ENCODE data around the gene ST7.
"Not testable (repeated sequence)": the region's sequence is repeated elsewhere in the genome, so short reads cannot be mapped to it uniquely, and the experiment has no call there.

The ST7 gene

DNA sequence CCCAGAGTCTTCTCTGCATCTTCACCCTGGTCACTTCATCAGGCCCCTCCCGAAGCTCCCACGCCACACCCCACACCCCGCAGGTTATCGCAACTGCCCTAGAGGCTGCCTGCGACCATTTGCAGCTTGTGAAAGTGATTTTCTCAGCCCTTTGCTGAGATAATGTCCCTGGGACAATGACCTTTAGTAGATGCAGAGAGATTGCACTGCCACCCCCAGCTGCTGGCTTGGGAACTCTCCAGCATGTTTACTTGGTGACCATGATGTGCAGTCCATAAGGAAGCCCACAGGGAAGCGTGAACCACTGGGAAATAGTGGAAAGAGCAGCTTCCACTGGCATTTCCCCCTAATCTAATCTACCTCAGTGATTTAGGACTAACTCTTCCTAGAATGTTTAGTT, 272.2 kb downstream of the ST7 start:
- DNase-seq (ENCODE audit: low read depth in 3 of 3): no peak

DNA sequence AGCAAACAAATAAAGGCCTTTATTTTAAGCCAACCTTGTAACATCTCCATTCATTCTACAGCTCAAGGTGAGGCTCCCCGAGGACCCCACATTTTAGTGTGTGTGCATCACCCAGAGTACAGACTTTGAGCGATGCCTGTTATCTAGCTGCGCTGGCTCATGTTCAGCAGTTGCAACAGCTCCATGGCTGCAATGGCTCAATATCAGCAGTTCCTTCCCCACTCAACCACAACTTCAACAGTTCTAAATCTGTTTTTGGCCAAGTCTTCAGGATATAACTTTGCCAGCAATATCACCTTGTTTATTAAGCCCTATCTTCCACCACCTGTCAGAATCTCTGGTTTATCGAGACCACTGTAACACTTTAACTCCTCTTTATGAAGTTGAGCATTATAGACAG, 273.8 kb downstream of the ST7 start:
- no peak for DNase-seq (ENCODE audit: low read depth in 3 of 3)

DNA sequence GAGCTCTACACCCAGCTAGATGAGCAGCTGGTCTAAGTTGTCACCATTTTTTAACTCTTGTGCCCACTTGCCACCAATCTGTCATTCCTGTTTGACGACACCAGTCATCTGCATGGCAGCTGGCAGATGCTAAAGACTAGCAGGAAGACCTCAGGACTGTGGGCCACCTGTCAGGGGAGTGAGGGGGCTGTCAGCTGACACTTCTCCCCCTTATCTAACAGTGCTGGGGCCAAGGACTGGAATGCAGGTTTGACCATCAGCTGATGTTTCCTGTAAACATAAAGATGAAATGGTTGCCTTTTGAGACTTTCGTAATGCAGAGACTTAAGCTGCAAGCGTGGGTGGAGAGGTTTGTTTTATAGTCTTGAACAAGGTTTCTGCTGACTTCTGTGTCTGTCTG, 276.0 kb downstream of the ST7 start:
- no peak for DNase-seq (ENCODE audit: low read depth in 3 of 3)

DNA sequence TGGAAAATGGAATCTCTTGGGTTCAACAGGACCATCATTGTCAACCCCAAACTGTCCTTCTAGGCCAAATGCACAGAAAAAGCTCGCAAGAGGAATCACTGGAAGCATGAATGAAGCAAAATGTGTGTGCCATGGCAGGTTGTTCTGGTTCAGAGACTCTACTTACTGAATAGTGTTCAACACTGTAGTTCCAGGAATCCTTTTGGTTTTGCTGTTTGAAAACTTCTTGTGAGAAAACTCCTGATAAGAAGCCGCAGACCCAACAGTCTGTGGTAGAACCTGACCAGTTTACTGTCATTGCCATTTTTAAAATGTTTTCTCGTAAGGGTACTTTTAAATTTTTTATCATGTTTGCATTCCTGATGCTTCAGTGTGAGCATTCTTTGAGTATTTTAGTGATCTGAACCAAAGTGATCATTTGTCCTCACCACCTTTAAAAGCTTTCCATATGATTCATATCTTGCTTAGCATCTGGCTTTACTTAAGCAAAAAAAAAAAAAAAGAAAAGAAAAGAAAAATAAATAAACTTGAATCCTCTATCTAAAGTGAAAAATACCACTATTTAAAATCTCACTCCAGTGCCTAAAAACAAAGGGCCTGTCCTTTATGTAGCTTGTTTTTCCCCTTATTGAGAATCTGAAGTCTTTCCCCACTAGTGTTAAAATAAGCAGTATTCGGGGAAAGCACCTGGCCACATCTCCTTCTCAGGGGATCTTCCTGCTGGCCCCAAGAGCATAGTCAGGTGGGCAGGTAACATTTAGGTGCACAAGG, 277.2 kb downstream of the ST7 start:
- no peak for DNase-seq (ENCODE audit: low read depth in 3 of 3)

DNA sequence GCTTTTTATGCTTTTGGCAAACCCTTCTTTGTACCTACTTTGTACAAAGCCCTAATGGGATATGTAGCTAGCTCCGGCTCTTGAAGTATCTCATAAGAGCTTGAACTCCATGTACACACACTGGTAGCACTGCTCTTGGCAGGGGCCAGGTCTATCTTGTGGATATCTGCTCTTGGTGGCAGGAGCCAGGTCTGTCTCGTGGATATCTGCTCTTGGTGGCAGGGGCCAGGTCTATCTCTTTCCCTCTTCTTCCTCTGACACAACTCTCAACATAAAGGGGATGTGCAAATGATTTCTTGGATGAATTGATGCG, 277.7 kb downstream of the ST7 start:
- no peak for DNase-seq (ENCODE audit: low read depth in 3 of 3)

DNA sequence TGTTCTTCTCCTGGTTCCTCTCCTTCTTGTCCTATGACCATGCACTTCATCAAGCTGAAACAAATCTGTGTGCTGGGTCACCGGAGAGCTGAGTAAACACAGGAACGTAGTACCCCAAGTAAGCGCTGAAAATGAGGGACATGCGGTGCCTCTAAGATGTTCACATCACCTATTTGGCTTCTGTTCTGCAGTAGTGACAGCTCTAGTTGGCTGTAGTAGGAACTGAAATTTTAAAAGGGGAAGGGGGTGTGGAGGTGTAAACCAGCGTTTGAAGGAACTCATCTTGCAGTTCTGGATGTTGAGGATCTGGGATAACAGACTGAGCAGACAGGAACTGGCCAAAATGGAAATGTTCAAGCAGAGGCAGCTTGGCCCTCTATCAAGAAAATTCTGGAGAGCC, 284.3 kb downstream of the ST7 start:
- no peak for DNase-seq (ENCODE audit: low read depth in 3 of 3)

DNA sequence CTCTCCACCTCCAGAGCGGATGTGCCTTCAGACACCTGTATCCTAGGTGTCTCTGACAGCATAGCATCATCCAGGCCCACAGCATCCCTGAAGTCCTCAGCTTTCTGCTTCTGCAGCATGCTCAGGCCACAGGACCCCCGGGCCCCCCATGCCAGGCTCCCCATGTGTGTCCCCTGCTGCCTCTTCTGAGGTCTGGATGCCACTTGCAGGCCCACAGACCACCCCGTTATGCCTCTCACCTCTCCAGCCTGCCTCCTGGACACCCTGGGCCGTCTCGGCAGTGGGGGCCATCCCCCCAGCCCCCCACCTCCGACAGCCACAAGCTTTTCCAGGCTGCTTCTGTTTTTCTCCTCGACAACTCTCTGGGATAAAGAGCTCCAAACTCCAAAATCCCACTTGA, 285.2 kb downstream of the ST7 start:
- no peak for DNase-seq (ENCODE audit: low read depth in 3 of 3)

DNA sequence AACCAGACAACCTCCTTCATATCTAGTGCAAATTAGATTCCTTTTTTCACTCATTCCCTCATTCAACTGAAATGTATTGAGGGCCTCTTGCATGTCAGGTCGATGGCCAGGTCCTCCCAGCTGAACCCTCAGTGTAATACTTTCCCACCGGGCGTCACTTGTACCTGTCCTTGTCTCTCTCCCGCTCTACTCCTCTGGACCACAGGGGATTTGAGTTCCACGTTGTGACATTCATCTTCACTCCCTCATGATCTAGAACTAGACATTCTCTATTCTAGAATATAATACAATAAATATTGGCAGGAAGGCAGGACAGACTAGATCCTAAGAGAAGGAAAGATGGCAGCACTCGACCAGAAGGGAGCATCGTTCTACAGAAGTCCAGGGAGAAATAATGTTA, 285.6 kb downstream of the ST7 start:
- DNase-seq (ENCODE audit: low read depth in 3 of 3): no peak

DNA sequence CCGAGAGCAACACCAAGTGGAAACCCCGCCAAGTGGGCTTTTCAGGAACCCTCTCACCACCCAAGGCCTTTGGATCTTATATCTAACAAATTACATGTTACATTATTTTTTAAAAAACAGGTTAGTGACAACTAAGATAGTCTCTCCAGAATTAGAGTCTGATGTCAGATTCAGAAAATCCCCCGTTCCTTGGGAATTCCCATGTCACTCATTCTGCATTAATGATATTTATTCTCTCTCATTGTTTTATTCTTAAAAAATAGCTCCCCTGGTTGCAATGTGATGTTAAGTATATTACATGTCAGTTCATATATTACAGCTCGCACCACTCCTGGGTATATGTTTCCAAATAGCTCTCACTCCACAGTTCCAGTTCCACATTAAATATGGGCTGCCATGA, 287.8 kb downstream of the ST7 start:
- no peak for DNase-seq (ENCODE audit: low read depth in 3 of 3)

DNA sequence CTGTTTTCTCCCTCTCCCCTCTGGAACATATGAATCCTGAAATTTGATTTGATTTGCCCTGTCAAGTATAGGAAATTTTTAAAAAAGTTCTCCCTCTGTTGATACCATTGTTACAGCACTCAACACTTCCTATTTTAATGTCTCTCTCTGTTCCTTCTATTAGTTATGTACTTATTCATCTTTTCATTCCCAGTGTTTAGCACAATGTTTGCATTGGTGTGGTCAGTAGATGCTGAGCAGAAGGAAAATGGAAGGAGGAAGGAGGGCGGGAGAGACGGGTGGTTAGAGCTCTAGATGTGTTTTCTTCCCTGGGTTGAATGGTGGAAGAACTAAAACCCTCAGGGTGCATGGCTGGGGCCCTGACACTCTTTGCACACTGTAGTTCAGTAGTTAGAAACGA, 290.1 kb downstream of the ST7 start:
- DNase-seq (ENCODE audit: low read depth in 3 of 3): no peak

DNA sequence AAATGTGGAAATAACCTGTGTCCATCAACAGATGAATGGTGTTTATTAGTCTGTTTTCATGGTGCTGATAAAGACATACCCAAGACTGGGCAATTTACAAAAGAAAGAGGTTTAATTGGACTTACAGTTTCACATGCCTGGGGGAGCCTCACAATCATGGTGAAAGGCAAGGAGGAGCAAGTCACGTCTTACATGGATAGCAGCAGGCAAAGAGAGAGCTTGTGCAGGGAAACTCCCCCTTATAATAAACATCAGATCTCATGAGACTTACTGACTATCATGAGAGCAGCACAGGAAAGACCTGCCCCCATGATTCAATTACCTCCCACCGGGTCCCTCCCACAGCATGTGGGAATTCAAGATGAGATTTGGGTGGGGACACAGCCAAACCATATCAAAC, 292.4 kb downstream of the ST7 start:
- DNase-seq (ENCODE audit: low read depth in 3 of 3): not testable (repeated sequence)

DNA sequence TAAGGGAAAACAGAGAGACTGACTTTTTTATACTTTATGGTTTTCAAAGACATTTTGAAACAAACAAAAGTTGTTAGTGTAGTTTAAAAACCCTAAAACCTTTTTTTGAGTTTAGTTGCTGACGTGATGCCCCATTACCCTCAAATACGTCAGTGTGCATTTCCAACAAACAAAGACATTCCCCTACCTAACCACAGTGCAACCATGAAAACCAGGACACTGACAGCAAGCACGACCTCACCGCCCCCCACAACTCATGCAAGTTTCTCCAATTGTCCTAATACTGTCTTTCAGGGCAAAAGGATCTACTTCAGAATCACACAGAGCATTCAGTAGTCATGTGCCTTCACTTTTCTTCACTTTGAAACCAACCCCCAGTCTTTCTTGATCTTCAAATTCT, 294.5 kb downstream of the ST7 start:
- DNase-seq (ENCODE audit: low read depth in 3 of 3): no peak

DNA sequence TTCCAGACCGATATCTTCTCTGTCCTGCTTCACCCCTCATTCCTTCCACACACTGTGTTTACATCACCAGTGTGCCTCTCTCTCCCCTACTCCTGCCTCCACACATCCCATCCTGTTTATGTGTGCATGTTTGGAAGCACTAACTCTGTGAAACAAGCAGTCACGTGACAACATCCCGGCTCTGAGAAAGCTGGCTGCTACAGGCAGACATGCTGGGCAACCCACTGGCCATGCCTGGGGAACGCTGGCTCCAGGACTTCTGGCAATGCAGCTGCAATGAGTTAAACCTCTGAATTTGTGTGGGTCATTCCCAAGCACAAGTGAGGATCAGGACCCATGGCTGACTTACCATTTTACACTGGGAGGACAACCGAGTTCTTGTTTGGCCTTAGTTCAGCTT, 295.5 kb downstream of the ST7 start:
- no peak for DNase-seq (ENCODE audit: low read depth in 3 of 3)

DNA sequence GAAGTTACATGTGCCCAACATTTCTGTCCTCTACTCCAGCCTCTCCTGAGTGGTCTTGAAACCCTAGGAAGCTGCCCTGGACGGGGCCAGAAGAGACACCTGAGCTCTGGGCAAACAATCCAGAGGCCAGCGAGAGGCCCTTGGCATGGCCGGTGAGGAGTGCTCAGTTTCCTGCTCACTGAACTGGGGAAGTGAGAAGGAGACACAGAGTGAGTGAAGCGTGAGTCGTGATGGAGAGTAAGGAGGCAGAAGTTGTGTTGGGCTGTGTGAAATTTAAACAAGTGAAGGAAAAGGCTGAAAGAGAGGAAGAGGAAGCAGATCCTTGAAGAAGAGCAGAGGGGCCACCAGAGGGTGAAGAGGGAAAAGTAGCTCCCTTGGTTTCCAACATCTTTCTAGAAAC, 296.4 kb downstream of the ST7 start:
- no peak for DNase-seq (ENCODE audit: low read depth in 3 of 3)

DNA sequence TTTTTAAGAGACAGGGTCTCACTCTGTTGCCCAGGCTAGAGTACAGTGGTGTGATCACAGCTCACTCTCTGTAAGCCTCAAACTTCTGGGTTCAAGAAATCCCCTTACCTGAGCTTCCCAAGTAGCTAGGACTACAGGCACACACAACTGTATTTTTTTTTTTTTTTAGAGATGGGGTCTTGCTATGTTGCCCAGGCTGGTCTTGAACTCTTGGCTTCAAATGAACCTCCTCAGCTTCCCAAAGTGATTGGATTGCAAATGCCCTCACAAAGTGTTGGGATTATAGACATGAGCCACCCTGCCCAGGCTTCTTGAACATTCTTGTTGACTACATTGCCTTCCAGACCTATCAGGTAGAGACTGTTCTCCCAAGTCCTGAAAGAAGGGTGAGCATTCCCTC, 296.9 kb downstream of the ST7 start:
- DNase-seq (ENCODE audit: low read depth in 3 of 3): no peak

DNA sequence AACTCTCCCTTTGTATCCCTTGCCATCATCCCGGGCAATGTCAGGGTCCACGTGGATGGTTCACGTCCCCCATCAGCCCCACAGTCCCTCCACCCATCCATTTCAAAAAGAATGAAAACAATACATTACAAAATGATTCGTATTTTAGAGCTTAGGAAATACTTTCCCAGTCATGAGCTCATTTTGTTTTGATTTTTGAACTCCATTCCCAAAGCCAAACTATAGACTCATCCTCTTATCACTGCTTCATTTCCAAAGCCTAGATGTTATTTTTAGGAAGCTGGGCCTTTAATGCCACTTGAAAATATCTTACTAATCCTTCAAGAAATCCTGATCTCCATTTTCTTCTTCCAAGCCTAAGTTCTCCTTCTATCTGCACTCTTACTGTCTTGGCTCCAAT, 297.5 kb downstream of the ST7 start:
- DNase-seq (ENCODE audit: low read depth in 3 of 3): no peak

DNA sequence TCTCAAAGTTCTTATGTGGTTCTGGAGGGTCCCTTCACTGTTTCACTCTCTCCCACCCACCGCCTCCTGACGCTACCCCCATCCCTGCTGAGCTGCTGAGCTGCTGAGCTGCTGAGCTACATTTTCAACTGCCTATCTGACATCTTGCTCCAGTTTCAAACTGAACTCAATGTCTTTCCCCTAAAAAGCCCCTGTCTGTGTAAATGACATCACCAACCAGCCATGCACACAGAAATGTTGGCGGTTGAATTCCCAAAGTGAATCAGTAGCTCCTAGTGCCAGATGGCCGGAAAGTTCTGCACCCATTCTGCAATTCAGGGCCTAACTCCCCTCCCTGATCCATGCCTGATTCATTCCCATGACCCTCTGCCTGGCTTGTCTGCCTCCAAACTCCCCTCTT, 298.4 kb downstream of the ST7 start:
- no peak for DNase-seq (ENCODE audit: low read depth in 3 of 3)

DNA sequence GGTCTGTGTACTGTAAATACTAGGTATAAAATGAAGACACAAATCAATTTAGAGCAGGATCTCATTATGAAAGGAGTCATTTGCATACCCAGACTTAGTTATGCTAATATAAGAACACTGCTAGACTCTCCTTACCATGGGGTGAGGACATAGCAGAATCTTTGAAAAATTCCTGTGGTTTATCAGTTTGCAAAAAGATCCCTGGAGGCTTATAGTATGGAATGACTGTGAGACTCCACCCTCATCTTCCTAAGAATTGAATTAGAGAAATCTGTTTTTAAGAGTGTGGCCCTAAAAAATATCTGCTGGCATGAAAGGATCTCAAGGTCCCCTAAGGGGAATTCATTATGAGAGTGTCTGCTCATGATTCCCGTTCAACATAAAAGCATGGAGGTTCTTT, 306.3 kb downstream of the ST7 start:
- no peak for DNase-seq (ENCODE audit: low read depth in 3 of 3)

DNA sequence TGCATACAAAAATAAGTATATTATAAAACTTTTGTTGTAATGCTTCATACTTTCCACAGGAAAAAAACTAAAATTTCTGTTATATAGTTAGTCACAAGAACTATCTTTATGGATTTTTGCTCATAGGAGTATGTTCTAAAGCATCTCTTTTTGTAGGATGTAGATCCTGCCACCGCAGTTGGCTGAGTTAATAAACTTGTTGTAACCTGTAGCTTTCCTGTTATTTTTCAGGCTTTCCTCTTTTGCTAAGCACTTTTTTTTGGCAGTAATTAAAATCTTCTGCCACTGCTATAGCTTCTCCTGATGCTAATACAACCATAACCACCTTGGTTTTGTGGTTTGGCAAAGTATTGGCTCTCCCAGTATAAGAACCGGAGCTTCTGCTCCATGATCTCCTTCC, 309.2 kb downstream of the ST7 start:
- no peak for DNase-seq (ENCODE audit: low read depth in 3 of 3)

DNA sequence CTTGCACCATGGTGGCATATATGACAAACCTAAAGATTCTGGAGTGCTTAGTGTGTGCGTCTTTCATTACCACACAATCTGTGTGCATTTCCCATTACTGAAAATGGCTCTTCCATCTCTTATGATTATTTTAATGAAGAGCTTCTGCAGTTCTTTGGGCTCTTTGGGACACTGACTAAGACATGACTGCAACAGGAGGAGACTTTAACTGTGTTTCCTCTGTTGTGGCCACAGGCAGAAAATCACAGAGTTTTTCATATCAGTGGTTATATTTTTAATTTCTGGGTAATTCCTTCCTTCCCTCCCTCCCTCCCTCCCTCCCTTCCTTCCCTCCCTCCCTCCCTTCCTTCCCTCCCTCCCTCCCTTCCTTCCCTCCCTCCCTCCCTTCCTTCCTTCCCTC, 311.4 kb downstream of the ST7 start:
- DNase-seq (ENCODE audit: low read depth in 3 of 3): no peak

DNA sequence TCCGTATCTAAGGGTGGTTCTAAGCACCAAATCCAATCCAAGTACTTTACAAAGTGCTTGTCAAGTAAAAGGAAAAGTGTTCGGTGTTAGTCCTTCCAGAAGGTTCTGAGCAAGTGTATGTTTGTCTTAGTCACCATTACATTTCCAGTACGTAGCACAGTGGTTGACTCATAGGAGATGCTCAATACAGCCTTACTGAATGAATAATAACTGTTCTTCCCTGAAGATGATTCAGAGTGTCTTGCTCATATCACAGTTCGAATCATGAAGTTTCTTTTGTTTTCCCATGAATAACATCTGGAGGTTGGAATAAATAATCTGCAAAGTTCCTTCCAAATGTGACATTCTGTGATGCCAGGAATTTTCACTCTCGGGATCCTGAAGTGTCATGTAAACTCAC, 316.1 kb downstream of the ST7 start:
- DNase-seq (ENCODE audit: low read depth in 3 of 3): no peak

DNA sequence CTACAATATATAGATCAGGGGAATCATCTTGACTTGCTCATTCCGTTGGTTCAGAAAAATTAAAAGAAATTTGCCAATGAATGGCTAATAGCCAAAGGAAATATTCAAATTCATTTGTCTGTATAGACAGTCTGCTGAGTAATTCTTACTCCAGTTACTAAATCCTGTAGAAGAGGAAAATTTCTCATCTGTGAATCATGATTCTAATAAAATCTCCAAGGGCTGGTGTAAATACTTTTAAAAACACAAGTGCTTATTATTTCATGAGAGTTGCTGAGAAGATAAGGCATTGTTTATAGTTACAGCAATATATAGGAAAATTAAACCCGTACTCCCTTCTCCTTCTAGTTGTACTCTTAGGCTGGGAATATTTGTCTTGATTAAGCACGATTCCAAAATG, 316.6 kb downstream of the ST7 start:
- DNase-seq (ENCODE audit: low read depth in 3 of 3): no peak

DNA sequence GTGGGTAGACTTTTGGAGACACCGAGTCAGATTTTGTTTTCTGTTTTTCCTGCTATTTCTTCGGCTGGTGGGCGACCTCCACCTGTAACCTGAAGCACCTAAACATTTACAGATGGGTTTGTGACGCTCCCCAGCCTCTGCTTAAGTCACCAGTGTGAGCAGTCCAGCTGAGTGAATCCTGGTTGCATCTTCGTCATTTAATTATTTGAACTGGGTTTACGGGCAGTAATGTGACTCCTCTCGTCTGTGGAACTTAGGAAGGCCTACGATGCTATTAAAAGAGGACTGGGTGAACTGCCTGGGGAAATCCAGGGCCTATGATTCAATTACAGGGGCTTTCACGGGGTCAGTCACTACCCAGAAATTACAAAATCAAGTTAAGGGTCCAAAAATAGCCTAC, 317.1 kb downstream of the ST7 start:
- DNase-seq (ENCODE audit: low read depth in 3 of 3): no peak

DNA sequence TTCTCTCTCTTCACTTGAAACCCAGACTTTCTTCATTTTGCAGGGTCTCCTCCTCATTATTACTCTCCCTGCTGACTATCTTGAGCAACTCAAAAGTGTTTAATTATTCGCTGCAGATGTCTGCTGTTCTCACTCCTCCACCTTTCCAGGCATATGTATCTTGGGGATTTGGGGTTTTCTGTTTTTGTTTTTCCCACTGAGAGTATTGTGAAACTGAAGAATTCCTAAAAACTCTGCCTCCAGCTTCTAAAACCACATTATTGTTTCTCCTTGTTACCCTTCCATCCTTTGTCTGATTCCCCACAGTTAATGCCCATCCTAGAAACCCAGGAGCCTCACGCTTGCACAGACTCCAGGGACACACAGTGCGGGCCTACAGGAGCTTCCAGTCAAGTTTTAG, 318.3 kb downstream of the ST7 start:
- DNase-seq (ENCODE audit: low read depth in 3 of 3): no peak

Data from stimulated activated CD4-positive, alpha-beta T cell treated with anti-CD3 and anti-CD28 coated beads, TNF-alpha, amount 100 ng/mL, for 48 hours (primary cell).